GM21786 (cell line): ENCODE results near the gene LBR.
"Not testable (repeated sequence)": the region's sequence is repeated elsewhere in the genome, so short reads cannot be mapped to it uniquely, and the experiment has no call there.

ENCODE experiments used
- ATAC-seq: cut with Tn5 transposase; IDR thresholded peaks from one replicate; pipeline ENCODE4 v1.9.1; 2021; ENCODE audit not compliant: unreplicated experiment

Gene LBR

GRCh38 chr1:225427235-225428067 lies at the start of gene LBR:
Gene LBR, minus strand, starts transcription at chr1:225428038. Its CDS starts 3,963 bp downstream, at chr1:225424075.
- ATAC-seq = peak; percentile 25

- ATAC-seq = no peak
Observed at GRCh38 chr1:225477296-225477911, 49.6 kb upstream of the LBR start.

DNA sequence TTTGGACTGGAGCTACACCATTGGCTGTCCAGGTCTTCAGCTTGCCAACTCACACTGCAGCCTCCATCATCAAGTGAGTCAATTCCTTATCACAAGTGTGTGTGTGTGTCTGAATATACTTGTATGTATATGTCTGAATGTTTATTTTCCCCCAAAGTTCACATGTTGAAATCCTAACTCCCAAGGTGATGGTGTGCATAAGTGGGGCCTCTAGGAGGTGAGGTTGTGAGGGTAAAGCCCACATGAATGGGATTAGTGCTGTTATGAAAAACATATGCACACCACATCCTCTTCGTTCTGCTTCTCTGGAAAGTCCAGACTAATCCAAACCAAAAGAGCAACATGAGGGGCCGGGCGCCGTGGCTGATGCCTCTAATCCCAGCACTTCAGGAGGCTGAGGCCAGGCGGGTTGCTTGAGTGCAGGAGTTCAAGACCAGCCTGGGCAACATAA lies 48.7 kb upstream of the LBR start:
- ATAC-seq = no peak

DNA sequence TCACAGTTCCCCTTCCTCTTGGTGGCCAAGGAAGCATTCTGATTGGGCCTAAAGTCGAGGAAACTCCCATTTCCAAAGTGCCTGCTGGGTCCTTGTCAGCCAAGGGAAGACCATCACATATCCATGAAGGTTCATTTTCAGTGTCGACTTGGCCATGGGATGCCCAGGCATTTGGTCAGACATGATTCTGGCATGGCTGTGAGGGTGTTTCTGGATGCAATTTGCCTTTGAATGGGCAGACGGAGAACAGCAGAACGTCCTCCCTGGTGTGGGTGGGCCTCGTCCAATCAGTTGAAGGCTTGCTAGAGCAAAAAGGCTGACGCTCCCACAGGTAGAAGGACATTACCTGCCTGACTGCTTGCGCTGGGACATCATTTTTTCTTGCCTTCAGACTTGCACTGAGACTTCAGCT lies 48.3 kb upstream of the LBR start:
- ATAC-seq = no peak

DNA sequence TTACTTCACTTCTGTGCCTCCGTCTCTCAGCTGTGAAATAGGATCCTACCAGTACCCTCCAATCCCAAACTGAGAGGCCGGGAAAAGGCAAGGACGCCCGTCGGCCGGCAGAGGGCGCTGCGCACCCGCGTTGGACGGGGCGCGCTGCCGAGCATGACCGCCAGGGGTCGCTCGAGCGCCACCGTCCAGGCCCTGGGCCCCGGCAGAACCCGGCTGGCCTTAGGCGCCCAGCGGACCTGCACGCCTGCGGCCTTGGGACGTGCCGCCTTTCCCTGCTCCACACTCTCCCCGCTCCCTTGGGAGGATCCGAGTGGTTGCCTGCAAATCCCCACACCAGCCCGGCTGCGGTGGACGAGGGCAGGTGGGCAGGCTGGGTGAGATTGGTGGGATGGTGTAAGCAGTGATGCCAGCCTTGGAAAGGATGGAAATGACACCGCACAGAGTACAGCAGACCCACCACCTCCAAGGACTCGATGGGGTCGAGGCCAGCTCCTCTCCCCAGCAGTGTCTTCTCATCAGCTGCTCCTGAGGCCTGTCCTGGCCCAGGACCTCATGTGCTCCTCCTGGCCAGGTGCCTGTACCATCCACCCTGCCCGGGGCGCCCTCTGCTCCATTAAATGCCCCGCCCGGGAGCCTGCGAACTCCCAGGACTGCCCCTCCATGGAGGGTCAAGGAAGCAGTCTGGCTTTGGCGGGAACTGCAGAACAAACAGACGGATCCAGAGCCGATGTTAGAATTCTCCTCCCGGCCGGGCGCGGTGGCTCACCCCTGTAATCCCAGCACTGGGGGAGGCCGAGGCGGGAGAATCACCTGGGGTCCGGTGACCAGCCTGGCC lies 47.4 kb upstream of the LBR start:
- ATAC-seq = peak; percentile 63

GRCh38 chr1:225474439-225474985 lies 46.7 kb upstream of the LBR start:
- no peak for ATAC-seq

GRCh38 chr1:225473676-225474438 lies 46.0 kb upstream of the LBR start:
- ATAC-seq = not testable (repeated sequence)

- not testable (repeated sequence) for ATAC-seq
Observed at GRCh38 chr1:225473266-225473665, 45.4 kb upstream of the LBR start.

GRCh38 chr1:225471453-225472301 lies 43.8 kb upstream of the LBR start:
- ATAC-seq = no peak

DNA sequence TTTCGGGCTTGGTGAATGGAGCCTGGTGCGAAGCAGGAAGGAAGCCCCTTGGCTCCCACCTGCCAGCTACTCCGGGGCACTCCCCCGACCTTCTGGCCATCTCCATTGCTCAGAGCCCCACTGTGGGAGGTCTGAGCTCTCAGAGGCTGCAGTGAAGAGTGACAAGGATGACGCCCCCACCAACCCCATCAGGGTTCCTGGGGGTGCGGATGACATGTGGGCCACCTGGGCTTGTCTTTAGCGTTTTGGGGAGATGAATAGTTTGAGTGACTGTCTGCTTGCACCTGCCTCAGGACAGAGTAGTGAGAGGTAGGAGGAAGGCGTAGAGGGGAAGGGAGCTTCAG lies 43.2 kb upstream of the LBR start:
- ATAC-seq = no peak

DNA sequence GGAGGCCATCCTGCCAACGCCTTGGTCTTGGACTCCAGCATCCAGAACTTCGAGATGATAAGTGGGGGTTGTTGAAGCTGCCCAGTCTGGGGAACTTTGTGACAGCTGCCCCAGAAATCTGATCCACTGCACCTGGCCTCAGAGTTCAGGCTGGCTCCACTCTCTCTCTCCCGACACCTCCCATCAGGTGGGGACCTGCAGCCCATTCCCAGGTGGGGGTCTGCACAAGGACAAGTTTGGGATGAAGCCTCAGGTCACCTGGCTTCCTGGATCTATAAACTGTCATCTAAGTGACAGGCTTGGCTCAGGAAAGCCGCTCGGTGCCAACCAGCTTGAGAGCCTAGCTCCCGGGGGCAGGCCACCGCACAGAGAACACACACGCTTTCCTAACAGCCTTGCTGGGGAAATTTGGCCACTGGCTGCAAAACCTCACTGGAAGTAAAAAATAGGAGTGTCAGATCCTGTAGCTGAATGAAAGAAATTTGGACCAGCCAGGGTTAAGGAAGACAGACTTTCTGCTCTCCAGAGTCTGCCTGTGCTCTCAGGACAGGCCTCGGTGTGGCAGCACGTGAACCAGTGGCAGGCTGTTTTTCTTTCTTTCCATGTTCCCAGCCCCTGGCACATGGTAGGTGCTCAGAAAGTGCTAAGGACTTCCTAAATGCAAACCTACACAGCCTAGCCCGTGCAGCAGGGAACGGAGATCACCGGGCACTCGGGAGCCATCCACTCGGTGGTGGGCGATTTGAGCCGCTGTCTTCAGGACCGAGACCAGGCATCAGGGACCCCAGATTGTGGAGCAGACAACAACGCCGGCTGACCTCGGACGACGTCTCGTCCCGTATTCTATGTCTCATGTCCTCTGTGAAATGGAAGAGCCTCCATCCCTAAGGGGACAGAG lies 42.6 kb upstream of the LBR start:
- no peak for ATAC-seq

DNA sequence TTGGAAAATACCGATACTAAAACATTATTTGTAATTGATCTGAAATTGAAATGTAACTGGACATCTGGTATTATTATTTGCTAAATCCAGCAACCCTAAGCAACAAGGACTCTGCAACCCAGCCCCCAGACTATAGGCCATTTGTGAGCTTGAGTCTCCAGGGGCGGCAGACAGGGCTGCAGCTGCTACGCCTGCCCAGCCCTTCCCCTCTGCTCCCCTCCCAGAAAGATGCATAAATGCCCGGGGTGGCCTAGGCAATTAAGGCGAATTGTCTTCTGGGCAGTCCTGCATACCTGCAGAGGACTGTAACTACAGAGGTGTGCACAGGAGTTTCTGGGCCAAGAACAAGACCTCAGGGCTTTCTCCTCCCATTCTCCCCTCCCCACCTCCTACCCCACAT lies 41.2 kb upstream of the LBR start:
- ATAC-seq = no peak

GRCh38 chr1:225468270-225469020 lies 40.6 kb upstream of the LBR start:
- no peak for ATAC-seq

DNA sequence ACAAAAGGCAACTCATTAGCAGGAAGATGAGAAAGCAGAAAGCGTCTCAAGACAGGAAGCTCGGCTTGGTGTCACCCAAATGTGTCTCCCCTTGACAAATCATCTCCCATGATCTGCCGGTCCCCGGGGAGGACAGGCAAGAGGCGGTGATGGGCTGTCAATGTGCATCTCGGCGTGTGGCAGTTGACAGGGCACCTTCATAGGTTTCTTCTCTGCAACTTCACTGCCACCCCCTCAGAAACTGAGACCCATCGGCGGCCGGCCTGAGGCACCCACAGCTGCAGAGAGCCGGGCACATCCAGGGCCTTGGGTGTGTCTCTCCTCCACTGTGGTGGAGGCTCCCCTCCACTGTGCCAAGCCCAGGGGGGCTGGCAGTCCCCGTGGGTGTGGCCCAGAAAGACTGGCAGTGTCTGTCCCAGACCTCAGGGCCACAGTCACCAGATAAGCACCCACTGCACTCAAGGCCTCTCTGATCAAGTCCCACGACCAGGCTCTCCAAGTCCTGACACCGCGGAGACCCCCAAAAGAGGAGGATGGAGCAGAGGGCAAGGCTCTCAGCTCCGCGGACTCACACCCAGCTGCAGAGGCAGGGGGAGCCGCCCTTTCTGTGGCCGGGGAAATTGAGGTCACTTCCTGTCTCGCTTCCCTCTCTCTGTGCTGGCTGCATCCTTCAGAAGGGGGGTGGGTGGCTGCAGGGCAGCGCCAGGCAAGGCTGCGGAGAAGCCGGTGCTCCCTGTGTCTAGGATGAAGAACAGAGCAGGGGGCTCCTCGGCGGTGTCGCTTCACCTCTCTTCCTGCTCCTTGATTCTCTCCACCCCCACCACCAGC lies 39.6 kb upstream of the LBR start:
- ATAC-seq = peak; percentile 97

DNA sequence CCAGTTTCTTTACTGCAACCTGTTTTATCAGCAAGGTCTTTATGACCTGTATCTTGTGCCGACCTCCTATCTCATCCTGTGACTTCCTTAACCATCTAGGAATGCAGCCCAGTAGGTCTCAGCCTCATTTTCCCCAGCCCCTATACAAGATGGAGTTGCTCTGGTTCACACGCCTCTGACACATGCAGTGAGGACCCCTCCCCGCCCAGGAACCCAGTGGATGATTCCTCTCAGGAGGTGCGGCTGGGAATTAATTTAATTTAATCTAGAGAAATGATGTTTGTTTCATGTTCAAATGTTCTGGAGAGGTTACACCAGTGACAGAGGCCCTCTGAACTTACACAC lies 39.0 kb upstream of the LBR start:
- no peak for ATAC-seq

GRCh38 chr1:225465793-225466517 lies 38.1 kb upstream of the LBR start:
- no peak for ATAC-seq
